ENCODE data around the gene LARGE1.
A peak's percentile ranks its signal among the peaks of the same experiment; 100 is the strongest.
"Not testable (repeated sequence)": the region's sequence is repeated elsewhere in the genome, so short reads cannot be mapped to it uniquely, and the experiment has no call there.

The LARGE1 gene

GRCh38 chr22:33861216-33861875 lies 58.9 kb downstream of the LARGE1 start:
- TF ChIP-seq CTCF (IDR thresholded peaks at IDR 0.05; ENCODE audit: low read depth, low read length) = no peak
- H3K4me3 ChIP-seq (ENCODE audit: low read depth, low read length) = no peak overlapping the region

GRCh38 chr22:33860386-33860785 lies 59.9 kb downstream of the LARGE1 start:
- no peak for TF ChIP-seq CTCF (IDR thresholded peaks at IDR 0.05; ENCODE audit: low read depth, low read length)
- H3K4me3 ChIP-seq (ENCODE audit: low read depth, low read length) = no peak overlapping the region

- no peak for TF ChIP-seq CTCF (IDR thresholded peaks at IDR 0.05; ENCODE audit: low read depth, low read length)
- no peak overlapping the region for H3K4me3 ChIP-seq (ENCODE audit: low read depth, low read length)
Measured at GRCh38 chr22:33859311-33859710, 61.0 kb downstream of the LARGE1 start.

- not testable (repeated sequence) for H3K4me3 ChIP-seq (ENCODE audit: low read depth, low read length)
Measured at GRCh38 chr22:33858653-33859052, 61.6 kb downstream of the LARGE1 start.

GRCh38 chr22:33857767-33858166 lies 62.5 kb downstream of the LARGE1 start:
- H3K4me3 ChIP-seq (ENCODE audit: low read depth, low read length) = not testable (repeated sequence)

- H3K4me3 ChIP-seq (ENCODE audit: low read depth, low read length) = no peak overlapping the region
- no peak for TF ChIP-seq CTCF (IDR thresholded peaks at IDR 0.05; ENCODE audit: low read depth, low read length)
Measured at GRCh38 chr22:33854724-33855123, 65.6 kb downstream of the LARGE1 start.

- peak overlapping the region; percentile 60 for H3K4me3 ChIP-seq (ENCODE audit: low read depth, low read length)
- no peak for TF ChIP-seq CTCF (IDR thresholded peaks at IDR 0.05; ENCODE audit: low read depth, low read length)
Measured at GRCh38 chr22:33853200-33854097, 66.8 kb downstream of the LARGE1 start.

GRCh38 chr22:33851821-33852384 lies 68.4 kb downstream of the LARGE1 start:
- no peak for TF ChIP-seq CTCF (IDR thresholded peaks at IDR 0.05; ENCODE audit: low read depth, low read length)
- no peak overlapping the region for H3K4me3 ChIP-seq (ENCODE audit: low read depth, low read length)
